C4-2B (cell line): ENCODE measurements around the gene IL6ST.
"Not testable (repeated sequence)": the region's sequence is repeated elsewhere in the genome, so short reads cannot be mapped to it uniquely, and the experiment has no call there.

Experiments used
- H3K27ac ChIP-seq: fragments of 450-650 bp; 2 replicates; pipeline ENCODE4 v1.5.1; 2017
- CTCF ChIP-seq: fragments of 450-650 bp; conservative IDR thresholded peaks from 2 replicates; pipeline ENCODE4 v1.5.1; 2017; ENCODE audit warnings: mild to moderate bottlenecking
- ZFX ChIP-seq: fragments of 450-650 bp; IDR thresholded peaks from 2 replicates; pipeline ENCODE4 v1.6.1; 2017

The IL6ST gene

GRCh38 chr5:56025151-56025885 is 30.6 kb upstream of the IL6ST start:
- TF ChIP-seq ZFX = no peak
- TF ChIP-seq CTCF = no peak
- no peak overlapping the region for H3K27ac ChIP-seq

- no peak overlapping the region for H3K27ac ChIP-seq
- TF ChIP-seq ZFX (no peak), CTCF (no peak)
Measured at GRCh38 chr5:56024810-56025150, 30.0 kb upstream of the IL6ST start.

GRCh38 chr5:56023296-56023695 is 28.5 kb upstream of the IL6ST start:
- H3K27ac ChIP-seq = no peak overlapping the region
- TF ChIP-seq ZFX (no peak), CTCF (no peak)

GRCh38 chr5:56019306-56020272 is 24.8 kb upstream of the IL6ST start:
- H3K27ac ChIP-seq = no peak overlapping the region
- TF ChIP-seq ZFX (no peak), CTCF (no peak)

- no peak overlapping the region for H3K27ac ChIP-seq
- no peak for TF ChIP-seq ZFX
- no peak for TF ChIP-seq CTCF
Measured at GRCh38 chr5:56018832-56019231, 24.1 kb upstream of the IL6ST start.

GRCh38 chr5:56014701-56015100 is 19.9 kb upstream of the IL6ST start:
- not testable (repeated sequence) for H3K27ac ChIP-seq

- H3K27ac ChIP-seq = not testable (repeated sequence)
Measured at GRCh38 chr5:56013939-56014338, 19.2 kb upstream of the IL6ST start.

- no peak overlapping the region for H3K27ac ChIP-seq
- TF ChIP-seq CTCF (no peak), ZFX (no peak)
Measured at GRCh38 chr5:56012281-56012963, 17.7 kb upstream of the IL6ST start.
